ENCODE results near the gene MAP3K9.
"Not testable (repeated sequence)": the region's sequence is repeated elsewhere in the genome, so short reads cannot be mapped to it uniquely, and the experiment has no call there.

Gene MAP3K9

GRCh38 chr14:70809225-70810219 is at the start of gene MAP3K9:
MAP3K9 (minus strand) TSS chr14:70809513; CDS start chr14:70809171, 342 bp downstream.
- DNase-seq: peak; percentile 95 to 96

- no peak for DNase-seq
Measured at GRCh38 chr14:70858641-70859040, 49.3 kb upstream of the MAP3K9 start.

GRCh38 chr14:70857496-70857890 is 48.2 kb upstream of the MAP3K9 start:
- DNase-seq: no peak

GRCh38 chr14:70856851-70857495 is 47.7 kb upstream of the MAP3K9 start:
- DNase-seq: peak; percentile 27 to 35

- no peak for DNase-seq
Measured at GRCh38 chr14:70855486-70855885, 46.2 kb upstream of the MAP3K9 start.

GRCh38 chr14:70853658-70854057 is 44.3 kb upstream of the MAP3K9 start:
- not testable (repeated sequence) for DNase-seq

- no peak for DNase-seq
Measured at GRCh38 chr14:70847406-70848090, 38.2 kb upstream of the MAP3K9 start.

- DNase-seq: no peak
Measured at GRCh38 chr14:70845601-70846000, 36.3 kb upstream of the MAP3K9 start.

- DNase-seq: no peak
Measured at GRCh38 chr14:70842851-70843462, 33.6 kb upstream of the MAP3K9 start.

GRCh38 chr14:70838076-70838475 is 28.8 kb upstream of the MAP3K9 start:
- no peak for DNase-seq

- DNase-seq: no peak
Measured at GRCh38 chr14:70836946-70837345, 27.6 kb upstream of the MAP3K9 start.

- DNase-seq: no peak
Measured at GRCh38 chr14:70833884-70834283, 24.6 kb upstream of the MAP3K9 start.

- no peak for DNase-seq
Measured at GRCh38 chr14:70832561-70833305, 23.4 kb upstream of the MAP3K9 start.

GRCh38 chr14:70830998-70831781 is 21.9 kb upstream of the MAP3K9 start:
- no peak for DNase-seq

- no peak for DNase-seq
Measured at GRCh38 chr14:70828188-70828587, 18.9 kb upstream of the MAP3K9 start.

GRCh38 chr14:70827752-70828151 is 18.4 kb upstream of the MAP3K9 start:
- DNase-seq: no peak

- no peak for DNase-seq
Measured at GRCh38 chr14:70827347-70827746, 18.0 kb upstream of the MAP3K9 start.

- DNase-seq: no peak
Measured at GRCh38 chr14:70823281-70823680, 14.0 kb upstream of the MAP3K9 start.

GRCh38 chr14:70822530-70823185 is 13.3 kb upstream of the MAP3K9 start:
- DNase-seq: peak; percentile 44 to 52
